Epithelial cell of proximal tubule (primary cell): ENCODE results near the gene EXOC7. TPM values are rescaled to one million over a fixed set of nuclear protein-coding genes. Genes with fewer than 3 reads are reported as not detected.

Experiments
- DNase-seq: peaks from one replicate; pipeline ENCODE4 v3.0.0-alpha.2; 2011; ENCODE audit warnings: low read depth
- H3K4me3 ChIP-seq: 2 replicates; pipeline ENCODE4 v1.5.1; 2011; ENCODE audit warnings: low read depth, mild to moderate bottlenecking, low read length
- total RNA-seq: library from RNA; depleted of rRNA; stranded (reverse); fragments of >200 nt; gene quantifications from 2 replicates; pipeline ENCODE4 v1.2.3, GENCODE V29; 2015
- TF ChIP-seq, protein P1 (sequence below): conservative IDR thresholded peaks from 2 replicates; pipeline ENCODE4 v1.5.1; 2012; ENCODE audit warnings: low read depth, mild to moderate bottlenecking, low read length

Gene EXOC7
- total RNA-seq, 1 donor from 2014 or later, result 39.6 TPM

DNA sequence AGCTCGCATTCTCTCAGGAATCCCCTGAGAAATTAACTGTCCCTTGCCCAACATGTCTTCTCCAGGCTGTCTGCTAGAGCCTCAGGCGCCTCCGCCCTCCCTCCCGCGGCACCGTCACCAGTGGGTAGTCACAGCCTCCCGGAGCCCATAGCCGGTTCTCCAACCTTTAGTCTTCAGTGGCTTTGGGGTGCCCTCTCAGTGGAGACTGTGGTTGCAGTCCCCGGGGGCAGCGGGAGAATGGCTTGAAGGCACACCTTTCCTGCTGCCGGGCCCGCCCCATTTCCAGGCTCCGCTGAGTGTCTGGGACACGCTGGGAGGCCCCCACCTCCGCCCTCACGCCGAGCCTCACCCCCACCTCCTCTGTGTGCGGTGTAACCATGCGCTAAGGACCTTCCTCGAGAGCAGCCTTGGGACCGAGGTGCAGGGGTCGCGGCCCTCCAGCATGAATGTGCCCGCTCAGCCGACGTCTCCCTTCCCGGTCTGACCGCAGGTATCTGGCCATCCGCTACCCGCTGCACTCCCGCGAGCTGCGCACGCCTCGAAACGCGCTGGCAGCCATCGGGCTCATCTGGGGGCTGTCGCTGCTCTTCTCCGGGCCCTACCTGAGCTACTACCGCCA is 27.3 kb downstream of the EXOC7 start:
- no peak for DNase-seq
- TF ChIP-seq, protein P1, sequence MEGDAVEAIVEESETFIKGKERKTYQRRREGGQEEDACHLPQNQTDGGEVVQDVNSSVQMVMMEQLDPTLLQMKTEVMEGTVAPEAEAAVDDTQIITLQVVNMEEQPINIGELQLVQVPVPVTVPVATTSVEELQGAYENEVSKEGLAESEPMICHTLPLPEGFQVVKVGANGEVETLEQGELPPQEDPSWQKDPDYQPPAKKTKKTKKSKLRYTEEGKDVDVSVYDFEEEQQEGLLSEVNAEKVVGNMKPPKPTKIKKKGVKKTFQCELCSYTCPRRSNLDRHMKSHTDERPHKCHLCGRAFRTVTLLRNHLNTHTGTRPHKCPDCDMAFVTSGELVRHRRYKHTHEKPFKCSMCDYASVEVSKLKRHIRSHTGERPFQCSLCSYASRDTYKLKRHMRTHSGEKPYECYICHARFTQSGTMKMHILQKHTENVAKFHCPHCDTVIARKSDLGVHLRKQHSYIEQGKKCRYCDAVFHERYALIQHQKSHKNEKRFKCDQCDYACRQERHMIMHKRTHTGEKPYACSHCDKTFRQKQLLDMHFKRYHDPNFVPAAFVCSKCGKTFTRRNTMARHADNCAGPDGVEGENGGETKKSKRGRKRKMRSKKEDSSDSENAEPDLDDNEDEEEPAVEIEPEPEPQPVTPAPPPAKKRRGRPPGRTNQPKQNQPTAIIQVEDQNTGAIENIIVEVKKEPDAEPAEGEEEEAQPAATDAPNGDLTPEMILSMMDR, result no peak
- no peak overlapping the region for H3K4me3 ChIP-seq

DNA sequence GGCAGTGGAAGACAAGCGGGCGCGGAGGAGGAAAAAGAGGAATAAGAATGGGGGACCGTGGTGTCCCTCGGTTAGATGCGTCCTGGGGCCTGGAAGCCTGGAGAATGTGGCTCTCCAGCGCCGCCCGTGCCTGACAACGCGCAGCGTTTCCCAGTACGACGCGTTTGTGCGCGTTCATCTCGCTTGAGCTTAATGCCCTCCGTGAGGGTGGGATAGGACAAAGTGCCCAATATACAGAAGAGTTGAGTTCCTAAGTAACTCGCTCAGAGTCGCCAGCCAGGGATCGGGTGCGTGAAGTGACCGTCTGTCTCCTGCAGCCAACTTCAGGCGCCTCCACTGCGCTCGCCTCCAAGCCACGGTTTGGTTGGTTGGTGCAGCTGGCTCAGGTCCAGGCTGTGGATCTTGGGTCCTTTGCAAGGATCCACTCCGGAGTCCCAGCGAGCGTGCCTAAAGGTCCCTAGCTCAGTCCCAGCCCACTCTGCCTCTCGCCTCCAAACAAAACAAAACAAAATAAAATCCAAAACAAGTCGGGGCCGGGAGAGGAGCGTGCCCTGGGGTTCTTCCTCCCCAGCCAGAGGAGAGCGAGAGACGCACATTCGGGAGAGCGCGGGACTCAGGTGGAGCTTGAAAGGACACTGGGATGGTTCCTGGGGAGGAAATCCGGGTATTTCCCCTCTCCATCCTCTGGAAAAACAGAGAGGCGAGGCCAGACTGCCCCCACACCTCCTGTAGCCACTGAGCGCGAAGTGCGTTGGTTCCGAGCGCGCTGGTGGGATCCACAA is 28.0 kb downstream of the EXOC7 start:
- DNase-seq, result no peak
- no peak overlapping the region for H3K4me3 ChIP-seq
- TF ChIP-seq, protein P1, result no peak

DNA sequence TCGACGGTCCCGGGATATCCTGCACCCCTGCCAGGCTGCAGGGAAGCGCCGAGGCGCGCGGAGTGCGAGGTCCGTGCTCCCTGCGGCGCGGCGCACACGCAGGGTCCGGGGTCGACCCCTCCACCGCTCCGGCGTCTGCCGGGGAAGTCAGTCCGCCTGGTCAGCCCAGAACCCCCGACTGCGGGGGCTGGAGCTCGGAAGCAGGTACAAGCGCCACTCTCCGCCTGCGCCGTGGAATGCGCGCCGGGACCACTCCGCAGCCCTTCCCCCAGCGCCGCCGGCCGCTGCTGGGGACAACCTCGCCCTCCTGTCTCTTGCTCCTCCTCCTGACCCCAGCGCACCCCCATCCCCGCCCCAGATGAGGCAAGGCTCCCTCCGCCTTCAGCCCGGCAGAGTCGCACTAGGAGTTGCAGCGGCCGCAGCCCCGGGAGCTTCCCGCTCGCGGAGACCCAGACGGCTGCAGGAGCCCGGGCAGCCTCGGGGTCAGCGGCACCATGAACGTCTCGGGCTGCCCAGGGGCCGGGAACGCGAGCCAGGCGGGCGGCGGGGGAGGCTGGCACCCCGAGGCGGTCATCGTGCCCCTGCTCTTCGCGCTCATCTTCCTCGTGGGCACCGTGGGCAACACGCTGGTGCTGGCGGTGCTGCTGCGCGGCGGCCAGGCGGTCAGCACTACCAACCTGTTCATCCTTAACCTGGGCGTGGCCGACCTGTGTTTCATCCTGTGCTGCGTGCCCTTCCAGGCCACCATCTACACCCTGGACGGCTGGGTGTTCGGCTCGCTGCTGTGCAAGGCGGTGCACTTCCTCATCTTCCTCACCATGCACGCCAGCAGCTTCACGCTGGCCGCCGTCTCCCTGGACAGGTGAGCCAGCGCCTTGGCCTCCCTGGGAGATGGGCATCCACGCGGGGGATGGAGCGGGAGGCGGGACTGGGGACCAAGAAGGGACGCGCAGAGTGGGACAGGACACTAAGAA is 28.9 kb downstream of the EXOC7 start, which contains the start of gene GALR2:
GALR2 (plus strand) TSS at position 392 of the 974 bp plus-strand sequence; CDS start at position 495, 103 bp downstream.
- TF ChIP-seq, protein P1, result no peak
- no peak for DNase-seq
- no peak within 1 kb of the TSS for H3K4me3 ChIP-seq

DNA sequence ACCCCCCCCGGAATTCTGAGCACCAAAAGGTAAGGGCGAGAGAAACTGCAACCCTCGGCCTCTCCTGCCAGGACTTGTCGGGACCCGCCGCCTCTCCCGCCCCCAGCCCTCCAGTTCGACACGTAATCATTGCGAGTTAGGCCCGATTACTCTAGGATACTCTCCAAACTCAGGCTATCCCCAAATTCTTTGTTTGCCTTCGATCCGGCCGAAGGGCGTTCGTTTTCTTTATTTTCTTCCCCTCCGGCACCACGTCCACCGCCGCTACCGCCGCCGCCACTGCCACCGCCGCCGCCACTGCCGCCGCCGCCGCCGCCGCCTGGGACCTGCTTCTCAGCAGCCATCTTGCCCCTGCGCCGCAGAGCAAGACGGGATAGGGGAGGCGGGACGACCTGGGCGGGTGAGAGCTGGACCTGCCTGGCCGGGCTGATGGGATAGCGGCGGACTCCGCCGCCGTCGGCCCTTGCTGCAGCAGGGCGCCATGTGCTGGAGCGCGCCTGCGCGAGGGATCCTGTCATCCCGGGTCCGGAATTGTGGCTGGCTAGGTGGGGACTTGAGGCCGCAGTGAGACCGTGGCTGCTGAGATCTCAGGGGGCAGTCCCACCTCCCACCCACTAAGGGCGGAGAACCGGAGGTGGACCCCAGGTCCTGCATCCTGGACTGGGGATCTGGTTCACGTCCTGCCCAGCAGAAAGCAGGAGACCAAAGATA is 31.3 kb downstream of the EXOC7 start, which contains the start of gene SRP68:
SRP68 (minus strand) TSS at position 370 of the 711 bp plus-strand sequence; CDS start at position 344, 26 bp downstream.
- H3K4me3 ChIP-seq, result peak within 1 kb of the TSS; percentile 97
- peak; percentile 40 for DNase-seq
- TF ChIP-seq, protein P1, result no peak

DNA sequence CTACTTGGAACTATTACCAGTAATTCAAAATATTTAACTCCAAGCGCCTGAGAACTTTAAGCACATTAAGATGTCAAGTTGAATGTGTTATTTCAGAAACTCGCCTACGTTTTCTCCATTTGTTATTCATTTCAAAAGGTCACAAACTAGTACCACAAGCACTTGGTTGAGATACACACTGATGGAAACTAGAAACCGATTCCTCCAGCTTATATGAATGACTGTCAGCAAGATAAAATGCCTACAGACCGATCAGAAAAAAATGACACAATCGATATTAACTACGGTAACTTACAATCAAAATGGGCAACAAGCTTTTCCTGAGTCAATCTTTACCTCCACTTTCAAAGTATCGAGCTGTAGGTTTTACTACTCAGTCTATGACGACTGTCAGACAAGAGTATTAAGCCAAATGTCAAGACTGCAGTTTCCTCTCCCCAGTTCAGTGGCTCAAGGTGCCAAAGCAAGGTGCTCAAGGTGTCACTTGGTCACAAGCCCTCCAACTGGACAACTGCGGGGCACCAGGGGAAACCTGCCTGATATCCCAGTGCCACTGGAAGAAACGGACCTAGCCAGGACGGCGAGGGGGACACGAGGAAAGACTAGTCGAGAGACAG is 31.9 kb downstream of the EXOC7 start:
- no peak for DNase-seq
- H3K4me3 ChIP-seq, result peak overlapping the region; percentile 97
- TF ChIP-seq, protein P1, result no peak

DNA sequence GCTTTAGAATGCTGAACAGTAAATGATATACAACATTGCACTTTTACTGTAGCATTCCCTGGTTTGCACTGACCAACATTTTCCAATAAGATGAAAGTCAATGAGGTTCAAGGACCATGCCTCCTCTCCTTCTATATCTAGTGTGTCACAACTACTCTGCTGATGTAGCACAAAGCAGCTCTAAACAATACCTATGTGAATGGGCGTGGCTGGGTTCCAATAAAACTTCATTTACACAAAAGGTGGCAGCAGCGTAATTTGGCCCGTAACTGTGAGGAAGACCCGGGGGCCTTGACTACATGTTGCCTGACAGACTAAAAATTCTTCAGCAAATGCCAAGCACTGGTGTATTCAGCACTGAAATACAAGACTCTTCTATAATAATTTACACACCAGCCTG is 37.8 kb downstream of the EXOC7 start:
- no peak overlapping the region for H3K4me3 ChIP-seq
- no peak for DNase-seq
- TF ChIP-seq, protein P1, result no peak
